Measurements from ENCODE around the gene CERS2.
A peak's percentile ranks its signal among the peaks of the same experiment; 100 is the strongest.

The CERS2 gene

DNA sequence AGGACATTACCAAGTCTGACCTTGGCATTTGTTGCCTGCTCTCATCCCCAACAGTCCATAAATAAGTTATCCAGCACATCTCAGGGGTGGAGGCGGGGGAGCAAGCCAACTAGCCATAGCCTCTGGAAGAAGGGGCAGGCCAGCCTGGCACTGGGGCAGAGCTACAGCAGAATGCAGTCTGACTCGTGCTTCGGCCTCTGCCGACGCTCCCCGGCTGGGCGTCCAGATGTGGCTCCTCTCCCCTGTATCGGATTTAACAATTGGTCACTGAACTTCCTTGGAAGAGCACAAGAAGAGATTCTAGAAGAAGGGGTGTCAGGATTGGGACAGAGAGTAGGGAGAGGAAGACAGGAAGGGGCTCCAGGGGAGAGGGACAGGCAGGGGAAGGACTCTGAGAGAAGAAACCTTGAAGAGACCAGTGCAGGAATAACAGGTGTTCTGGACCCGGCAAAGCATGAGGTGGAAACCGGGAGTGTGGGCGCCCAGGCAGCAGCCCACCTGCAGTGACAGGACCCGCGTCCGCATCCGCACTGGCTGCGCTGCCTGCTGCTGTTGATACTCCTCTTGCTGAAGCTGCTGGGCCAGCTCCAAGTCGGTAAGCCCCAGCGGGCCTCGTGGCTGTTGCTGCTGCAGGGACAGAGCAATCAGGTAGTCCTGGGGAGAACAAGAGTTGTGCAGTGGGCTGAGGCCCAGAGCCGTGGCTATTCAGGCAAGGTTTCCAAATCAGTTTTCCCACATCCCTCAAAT is 22.7 kb upstream of the CERS2 start:
- DNase-seq: no peak

DNA sequence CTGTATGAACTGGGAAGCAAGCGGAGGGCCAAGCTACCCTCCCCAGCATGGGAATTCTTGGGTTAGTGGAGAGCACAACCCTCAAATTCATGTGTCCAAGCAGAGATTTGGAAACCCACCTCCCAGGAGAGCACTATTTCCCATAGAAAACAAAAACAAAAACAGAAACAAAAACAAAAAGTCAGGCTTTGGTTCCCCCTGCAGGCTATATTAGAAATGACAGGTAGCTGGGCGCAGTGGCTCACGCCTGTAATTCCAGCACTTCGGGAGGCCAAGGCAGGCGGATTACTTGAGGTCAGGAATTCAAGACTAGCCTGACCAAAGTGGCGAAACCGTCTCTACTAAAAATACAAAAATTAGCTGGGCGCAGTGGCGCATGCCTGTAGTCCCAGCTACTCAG is 21.3 kb upstream of the CERS2 start:
- no peak for DNase-seq

DNA sequence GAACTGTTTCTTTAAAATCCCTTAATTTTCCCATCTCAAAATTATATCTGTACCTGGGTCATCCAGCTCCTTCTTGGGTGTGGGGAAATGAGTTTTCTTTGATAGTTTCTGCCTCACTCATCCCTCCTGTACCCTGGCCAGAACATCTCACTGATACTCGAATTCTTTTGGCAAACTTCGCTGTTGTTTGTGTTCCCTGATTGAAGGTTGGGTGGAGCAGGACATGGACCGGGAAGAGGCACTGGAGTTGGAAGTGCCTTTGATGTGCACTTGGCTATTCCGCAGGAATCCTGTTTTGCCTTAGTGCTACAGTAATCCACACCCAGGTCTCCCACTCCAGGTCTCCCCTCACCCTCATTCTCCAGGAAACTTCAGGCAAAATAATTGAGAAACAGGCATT is 20.8 kb upstream of the CERS2 start:
- DNase-seq: no peak

DNA sequence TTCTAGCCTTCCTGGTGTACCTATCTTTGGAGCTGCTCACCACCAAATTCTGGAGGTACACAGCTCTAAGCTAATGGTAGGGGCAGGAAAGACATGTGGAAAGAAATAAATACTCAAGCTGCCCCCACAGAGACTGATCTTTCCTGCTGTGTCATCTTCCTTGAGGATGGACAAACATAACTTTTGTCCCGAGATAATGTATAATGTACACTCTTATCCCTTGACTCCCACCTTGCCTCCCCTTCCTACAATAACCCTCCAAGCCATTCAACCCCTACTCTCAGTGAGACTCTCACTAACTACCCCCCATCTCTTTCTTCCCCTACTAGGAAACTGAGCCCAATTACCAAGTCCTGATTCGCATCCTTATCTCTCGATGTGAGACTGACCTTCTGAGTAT is 19.6 kb upstream of the CERS2 start:
- no peak for DNase-seq

DNA sequence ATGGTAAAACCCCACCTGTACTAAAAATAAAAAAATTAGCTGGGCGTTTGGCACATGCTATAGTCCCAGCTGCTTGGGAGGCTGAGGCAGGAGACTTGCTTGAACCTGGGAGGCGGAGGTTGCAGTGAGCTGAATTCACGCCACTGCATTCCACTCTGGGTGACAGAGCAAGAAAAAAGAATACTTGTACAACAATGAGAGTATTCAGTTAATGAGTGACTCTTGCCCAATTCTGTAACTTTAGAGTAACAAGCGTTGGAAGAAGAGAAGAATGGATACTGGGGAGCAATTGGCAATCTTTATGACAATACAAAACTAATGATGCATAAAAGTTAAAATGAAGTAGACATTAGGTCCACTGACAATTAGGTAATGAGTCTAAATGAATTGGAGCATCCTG is 18.0 kb upstream of the CERS2 start:
- no peak for DNase-seq

DNA sequence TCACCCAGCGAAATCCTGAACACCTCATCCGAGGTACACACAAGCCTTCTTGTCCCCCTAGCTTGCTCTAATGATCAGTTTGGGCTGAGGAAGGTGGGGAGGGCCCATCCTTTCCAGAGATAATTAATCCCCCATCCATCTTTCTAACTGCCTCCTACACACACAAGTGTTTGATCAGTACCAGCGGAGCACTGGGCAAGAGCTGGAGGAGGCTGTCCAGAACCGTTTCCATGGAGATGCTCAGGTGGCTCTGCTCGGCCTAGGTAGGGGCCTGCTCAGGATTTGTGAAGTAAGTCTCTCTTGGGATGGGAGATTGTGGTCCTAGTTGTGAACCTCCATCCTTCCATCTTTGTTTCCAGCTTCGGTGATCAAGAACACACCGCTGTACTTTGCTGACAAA is 13.3 kb upstream of the CERS2 start:
- DNase-seq: no peak

DNA sequence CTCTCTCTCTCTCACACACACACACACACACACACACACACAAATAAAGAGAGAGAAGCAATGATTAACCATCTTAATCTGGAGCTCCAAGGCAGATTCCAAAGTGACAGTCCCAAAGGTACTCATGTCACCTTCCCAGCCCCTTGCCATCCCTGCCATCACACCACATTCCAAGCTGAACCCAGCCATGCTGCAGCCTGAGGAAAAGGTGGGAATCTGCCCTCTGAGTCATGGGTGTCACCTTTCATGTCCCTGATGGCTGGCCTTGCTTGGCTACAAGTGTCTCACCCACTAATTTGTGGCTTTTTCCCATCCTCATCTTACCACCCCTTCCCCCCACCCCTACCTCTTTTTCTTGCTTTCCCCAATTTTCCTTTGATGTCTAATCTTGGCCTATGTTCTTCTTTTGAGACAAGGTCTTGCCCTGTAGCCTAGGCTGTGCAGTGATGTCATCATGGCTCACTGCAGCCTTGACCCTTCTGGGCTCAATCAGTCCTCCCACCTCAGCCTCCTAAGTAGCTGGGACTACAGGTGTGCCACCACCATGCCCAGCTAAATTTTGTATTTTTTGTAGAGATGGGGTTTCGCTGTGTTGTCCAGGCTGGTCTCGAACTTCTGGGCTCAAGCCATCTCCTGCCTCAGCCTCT is 10.7 kb upstream of the CERS2 start:
- DNase-seq: no peak

DNA sequence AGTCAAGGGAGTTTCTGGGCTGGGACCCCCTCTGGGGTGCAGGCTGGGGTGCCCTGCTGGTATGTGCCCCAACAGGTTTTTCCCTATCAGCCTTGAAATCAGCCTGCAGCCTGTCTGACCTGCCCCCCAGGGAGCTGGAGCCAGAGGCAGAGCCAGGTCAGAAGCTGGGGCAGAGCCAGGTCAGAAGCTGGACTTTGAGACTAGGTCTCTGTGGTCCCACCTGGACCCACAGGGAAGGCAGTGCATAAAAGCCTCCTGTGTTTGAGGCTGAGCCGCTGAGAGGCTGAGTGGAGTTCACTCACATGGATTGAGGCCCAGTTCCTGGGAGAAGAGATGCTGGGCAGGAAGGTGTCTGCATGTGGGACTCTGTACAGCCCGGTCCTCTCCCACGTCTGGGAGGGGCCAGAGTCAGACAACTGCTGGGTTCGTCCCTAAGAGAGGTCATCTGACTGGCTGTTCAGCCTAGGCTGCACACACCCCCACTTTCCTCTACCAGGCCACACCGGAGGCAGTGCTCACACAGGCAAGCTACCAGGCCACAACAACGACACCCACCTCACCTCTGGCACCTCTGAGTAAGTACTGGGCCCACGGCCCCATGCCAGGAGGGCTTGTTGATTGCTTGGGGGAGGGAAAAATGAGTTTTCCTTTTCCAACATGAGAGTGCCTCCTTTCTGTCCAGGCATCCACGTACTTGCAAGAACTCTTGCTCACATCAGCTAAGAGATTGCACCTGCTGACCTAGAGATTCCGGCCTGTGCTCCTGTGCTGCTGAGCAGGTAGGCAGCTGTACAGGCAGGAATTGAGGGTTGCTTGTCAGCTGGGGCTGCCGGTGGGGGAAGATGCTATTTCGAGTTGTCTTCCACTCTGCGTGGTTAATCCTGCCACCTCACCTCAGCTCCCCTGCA is 7.4 kb upstream of the CERS2 start, which contains the start of gene ANXA9:
TSS of gene ANXA9 (plus strand) at position 488 of the 908 bp plus-strand sequence. CDS start 814 bp downstream, outside the sequence.
- DNase-seq: no peak

DNA sequence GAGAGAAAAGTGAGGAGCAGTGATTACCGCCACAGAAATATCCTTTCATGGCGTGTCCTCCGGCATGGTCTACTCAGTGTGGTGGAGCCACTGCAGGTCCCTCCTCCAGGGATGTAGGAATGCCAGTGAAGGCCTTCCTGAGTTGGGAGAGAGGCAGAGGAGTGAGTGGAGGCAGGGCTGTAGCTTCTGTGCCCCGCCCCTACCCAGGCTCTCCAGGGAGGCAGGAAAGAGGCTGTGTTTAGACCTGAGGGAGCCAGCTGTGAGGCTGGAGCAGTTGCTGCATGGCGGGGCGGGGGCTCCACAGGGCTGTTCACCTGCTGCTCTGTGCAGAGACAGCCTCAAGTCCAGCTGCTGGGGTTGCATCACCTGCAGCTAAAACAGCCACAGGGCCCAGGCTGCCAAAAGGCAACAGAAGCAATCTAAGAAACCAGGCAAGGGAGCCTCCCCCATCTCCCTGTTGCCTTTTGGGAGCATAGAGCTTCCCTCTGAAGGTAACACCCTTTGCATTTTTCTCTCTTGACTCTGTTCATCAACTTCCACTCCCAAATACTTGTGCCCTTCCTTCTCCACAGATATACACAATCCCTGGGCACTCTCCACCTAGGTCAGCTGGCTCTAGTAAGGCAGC is 6.7 kb upstream of the CERS2 start:
- DNase-seq: no peak

DNA sequence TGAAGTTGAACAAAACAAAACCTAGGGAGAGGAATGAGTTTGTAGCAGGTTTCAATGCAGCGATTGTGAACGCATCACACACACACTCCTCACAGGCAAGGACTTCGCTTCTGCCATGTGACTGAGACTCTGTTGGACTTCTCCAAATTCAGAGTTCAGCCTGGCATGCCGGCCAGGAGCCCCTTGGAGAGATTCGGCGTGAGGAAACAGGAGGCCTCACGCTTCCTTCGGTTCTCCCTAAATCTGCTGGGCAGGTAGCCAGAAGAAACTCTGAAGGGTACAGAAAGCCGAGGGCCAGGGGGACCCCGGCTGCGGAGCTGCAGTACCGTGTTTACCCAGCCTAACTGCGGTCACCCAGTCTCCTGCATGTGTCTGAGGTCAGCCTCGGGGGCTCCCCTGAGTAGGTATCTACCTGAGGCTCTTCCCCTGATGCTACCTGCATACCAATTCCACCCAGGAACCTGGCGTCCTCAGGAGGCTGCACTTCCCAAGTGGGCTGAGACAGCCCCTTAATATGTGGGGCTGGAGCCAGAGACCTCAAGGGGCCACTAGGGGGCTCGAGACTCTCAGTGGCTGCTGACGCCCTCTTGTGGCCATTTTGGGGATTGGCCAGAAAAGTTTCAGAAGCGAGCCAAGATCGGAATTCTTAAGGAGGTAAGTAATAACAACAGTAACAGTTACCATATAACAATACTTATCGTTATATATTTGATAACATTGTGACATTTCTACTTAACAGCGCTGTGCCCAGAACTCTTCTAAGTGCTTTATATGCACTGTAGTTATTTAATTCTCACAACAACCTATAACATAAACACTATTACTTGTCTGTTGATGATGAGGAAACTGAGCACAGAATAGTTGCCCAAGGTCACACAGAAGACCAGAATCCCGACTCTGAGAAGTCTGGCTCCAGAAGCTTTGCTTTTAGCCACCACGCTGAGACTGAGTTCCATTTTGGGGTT is 4.7 kb upstream of the CERS2 start:
- DNase-seq: peak; percentile 71

DNA sequence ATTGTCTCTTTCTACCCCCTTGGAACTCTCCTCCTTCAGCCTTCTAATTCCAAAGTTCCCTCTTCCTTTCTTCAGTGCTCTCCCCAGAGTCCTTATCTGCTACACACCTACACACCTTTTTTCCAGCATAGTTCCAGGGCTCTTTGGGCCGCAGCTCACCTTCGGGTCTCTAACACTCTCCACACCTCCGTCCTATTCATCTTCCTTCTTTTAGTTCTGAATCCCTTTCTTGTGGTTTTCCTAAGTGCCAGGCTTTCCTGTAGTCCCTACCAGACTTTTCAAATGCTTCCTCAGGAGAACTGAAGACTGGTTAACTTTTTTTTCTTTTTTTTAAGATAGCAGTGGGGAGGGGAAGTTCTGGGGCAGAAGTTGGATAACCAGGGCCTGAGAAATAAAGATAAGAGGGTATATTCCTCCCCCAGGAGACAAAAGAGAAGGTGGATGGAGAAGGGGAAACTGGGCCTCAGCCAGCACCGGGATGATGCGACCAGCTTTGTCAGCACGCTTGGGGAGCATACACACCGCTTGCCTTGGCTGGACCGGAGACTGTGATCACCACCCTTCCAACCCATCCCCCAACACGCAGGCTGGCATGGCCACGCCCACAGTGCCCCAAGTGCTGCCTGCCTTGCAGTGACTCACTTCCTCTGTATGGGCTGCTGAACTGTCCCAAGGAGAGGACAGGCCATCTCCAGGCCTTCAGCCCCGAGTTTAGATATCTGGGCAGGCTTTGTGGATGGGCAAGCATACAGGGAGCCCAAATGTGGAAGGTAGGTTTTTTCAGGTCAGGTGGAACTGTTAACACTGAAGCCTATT is 2.5 kb upstream of the CERS2 start:
- no peak for DNase-seq

DNA sequence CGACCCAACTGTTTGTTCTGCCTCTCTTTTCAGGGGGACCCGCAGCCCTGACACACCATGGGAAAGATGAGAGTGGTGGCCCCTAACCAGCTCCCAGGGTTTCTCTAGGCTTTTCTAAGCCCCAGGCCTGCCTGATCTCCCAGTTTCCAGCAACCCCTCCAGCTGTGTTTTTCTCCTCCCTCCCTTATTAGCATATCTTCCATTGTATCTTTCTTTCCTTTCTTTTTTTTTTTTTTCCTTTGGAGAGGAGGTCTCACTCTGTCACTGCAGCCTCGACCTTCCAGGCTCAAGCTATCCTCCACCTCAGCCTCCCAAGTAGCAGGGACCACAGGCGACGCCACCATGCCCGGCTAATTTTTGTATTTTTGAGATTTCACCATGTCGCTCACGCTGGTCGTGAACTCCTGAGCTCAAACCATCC is 1.8 kb upstream of the CERS2 start:
- DNase-seq: no peak

DNA sequence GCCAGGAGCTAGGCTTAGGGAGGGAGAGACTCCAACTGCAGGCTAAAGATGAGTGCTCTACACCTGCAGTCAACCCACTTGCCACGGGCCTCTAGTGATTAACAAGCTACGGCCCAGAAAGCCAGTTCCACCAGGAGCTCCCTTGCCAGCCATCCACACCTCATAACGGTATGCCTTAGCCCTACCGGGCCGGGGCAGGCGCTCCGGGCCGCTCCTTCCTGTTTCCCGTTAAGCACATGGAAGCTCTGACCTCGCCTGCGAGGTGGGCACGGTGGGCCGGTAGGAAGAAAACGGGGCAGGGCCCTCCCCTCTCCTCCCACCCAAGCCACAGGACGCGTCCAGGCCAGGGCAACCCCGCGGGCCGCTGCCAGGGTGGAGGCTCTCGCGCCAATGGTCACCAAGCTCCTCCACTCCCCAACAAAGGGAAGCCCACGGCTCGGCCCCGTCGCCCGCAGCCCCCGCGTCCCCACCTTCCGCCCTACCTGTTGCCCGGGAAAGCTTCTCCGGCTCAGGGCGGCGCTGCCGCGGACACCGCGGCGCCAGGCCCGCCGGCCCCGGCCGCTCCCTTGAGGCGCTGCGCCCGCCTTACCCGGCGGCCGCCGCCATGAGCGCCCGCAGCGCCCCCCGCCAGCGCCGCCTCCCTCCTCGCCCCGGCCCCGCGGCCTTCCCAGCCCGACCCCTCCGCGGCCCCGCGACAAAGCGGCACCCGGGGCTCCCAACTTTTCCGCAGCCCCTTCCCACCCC is 627 bp downstream of the CERS2 start:
- peak; percentile 13 for DNase-seq

DNA sequence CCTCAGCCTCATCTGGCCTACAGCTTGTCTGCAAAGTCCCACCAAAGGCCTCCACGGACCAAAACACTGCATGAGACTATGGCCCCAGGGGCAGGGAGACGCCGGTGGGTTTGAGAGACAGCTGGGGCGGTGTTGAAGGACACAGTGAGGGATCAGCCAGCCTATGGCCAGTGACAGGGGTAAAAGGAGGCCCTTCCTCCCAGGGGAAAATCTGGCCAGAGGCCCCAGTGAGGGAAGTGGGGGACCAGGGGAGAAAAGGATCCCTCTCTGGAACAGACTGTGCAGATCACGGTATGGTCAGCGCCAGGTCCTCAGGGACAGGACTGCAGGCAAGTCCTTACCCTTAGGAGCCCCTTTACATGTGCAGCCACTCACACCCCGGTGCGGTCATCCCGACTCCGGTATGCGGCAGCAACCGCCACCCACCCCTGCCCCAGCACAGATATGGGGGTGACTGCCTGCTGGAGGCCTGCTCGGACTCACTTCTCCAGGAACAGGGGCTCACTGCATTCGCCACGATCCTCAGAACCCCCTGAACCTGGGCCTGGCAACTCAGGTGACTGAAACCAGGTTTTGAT is 1.3 kb downstream of the CERS2 start:
- DNase-seq: no peak

DNA sequence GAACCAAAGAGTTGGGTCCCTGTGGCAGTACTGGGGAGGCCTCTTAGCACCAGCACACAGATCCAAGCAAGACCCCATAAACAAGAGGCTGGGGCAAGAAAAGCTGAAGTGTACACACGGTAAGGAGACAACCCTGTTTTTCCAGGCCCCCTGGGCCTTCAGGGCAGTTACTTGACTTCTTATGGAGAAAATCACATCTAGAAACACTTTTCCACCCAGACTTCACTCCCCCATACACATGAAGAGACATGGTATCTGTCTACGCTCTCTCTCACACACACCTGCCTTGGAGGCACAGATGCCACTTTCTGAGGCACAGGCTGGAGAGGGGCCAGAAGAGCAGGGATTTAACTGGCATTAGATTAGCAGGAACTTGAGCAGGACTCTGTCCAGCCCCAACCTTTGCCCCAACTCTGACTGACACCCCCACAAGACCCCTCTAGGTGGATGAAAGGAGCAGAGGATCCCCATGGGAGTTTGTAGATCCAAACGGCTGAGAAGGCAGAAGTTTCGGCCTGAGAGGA is 2.2 kb downstream of the CERS2 start:
- no peak for DNase-seq

DNA sequence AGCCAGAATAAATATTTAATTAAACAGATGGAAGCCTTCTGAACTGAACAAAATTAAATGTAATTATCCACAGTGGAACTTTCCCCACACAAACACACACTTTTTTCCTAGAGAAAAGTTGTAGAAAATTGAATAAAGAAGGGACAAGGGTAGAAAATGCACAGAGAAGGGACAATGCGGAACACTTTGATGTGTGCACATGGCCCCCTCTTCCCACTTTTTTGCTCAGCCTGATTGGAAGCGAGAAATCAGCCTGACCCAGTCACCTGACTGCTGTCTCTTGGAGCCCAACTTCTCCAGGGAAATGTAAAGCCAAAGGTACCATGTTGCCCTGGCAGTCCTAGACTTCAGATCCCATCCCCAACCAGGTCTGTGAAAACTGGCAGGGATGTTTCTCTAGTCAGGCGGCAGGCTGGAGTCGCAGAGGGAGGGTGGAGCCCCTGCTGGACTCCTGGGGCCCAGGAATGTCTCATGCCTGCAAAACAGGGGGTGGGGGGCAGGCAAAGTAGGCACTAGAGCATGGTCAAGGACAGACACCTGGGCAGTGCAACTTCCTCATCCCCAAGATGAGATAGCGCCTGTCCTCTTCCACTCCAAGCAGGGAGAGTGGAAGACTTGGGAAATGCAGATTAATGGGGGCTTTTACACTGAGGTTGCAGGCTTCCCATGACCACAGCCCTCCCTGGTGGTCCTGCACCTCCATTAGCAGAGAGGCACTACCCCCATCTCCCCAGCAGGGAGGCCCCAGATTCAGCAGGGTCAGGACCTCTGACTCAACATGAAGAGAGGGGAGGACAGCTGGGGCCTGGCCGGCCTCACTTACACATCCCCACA is 2.8 kb downstream of the CERS2 start:
- DNase-seq: no peak

DNA sequence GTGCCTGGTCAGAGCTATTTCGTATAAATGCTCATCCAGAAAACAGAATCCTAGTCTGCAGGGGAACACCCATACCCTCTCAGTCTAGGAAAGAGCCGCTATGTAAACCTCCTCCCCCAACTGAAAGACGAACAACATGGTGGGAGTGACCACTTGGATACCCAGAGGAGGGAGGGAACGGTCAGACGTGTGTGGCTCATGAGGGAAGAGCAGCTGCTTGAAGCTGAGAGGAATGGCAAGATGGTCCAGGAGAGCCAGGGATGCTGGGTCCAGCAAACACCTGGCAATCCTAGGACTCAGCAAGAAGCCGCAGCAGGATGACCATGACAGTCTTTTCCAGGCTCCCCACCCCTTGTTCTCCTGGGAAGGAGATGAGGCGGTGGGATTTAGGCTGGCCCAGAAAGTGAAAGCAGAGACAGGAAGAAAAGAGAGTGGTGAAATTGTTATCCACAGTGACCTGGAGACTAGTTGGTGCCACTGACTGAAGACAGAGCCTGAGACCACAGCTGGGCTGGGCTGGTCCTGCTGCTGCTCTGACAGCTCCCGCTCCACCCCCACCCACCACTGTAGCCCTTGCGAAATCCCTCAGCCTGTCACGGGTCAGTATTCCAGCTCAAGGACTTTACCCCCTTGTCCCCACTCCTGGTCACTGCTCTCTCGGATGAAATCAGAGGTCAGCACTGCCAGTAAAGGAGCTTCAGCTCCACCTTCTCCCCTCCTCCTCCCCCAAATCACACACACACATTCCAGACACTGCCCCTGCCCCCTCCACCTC is 3.6 kb downstream of the CERS2 start:
- no peak for DNase-seq

DNA sequence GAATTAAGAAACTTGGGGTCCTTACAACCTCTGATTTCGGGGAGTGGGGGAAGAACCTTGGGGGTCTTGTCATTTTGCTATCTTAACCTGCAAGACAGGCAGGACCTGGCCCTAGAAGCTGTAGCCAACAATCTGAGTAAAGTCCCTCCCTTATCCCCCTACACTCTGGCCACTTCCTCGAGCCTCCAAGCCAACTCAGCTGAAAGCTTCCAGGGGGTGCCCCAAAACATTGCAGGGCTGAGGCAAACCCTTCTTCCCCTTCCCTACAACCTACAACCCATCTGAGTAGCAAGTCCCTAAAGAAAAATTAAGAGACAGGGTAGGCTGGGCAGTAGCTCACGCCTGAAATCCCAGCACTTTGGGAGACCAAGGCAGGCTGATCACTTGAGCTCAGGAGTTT is 5.0 kb downstream of the CERS2 start:
- DNase-seq: no peak
